ELR (cell line): ENCODE data around the gene GABPA.
"Not testable (repeated sequence)": the region's sequence is repeated elsewhere in the genome, so short reads cannot be mapped to it uniquely, and the experiment has no call there.

ENCODE experiments used
- DNase-seq: peaks from one replicate; pipeline ENCODE4 v3.0.0-alpha.2; 2015; ENCODE audit warnings: low read depth

GABPA gene

DNA sequence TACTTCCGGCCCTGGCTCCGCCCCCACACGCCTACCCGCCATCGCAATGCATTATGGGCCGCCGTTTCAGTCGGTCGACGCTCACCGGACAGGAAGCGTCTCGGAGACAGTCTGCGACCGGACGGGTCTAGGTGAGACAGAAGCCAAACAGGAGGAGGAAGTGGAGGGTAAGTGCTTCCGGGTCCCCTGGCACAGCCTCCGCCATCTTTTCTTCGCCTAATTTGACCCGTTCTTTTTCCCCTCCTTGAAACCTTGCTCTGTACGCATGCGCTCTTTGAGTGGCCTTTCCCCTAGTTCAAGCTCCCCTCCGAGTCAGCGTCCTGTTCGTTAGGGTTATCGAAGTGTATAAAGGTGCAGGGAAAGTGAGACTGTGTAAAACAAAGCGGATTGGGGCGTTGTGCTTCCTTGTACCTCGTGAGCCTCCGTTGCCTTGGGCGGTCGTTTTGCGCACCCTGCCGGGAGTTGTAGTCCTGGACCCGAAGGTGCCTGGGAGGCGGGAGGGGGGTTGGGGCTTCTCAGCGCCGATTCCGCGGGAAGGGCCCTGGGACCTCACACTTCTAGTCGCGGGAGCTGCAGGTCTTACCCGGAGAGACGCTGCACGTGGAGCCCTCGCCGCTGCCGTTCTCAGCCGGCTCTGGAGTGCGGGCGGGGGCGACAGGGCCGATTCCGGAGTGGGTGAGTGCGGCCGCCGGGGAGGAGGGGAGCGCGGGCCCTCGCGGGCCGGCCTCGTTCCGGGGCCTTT lies at the start of gene GABPA, which contains the start of gene ATP5PF:
Gene GABPA, plus strand, starts transcription at position 69 of the 742 bp plus-strand sequence. CDS start 6,627 bp downstream, outside the sequence.
Gene ATP5PF, minus strand, starts transcription at position 1 of the 742 bp plus-strand sequence. CDS start 5,110 bp downstream, outside the sequence.
- DNase-seq = peak; percentile 98

DNA sequence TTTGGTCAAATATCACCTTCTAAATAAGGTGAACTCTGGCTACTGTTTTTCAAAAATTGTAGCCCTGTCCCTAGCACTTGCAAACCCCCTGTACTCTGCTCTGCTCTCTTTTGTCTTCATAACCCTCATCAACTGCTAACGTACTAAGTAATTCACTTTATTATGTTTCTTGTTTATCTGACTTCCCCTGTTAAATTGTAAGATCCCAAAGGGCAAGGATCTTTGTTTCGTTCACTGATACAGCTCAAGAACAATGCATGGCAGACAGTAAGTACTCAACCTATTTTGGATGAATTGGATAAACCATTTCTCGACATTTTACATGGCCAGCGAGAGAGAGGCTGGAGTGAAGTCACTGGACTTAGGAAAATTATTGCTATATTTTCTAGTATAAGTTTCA lies 47.0 kb upstream of the GABPA start:
- DNase-seq = no peak

DNA sequence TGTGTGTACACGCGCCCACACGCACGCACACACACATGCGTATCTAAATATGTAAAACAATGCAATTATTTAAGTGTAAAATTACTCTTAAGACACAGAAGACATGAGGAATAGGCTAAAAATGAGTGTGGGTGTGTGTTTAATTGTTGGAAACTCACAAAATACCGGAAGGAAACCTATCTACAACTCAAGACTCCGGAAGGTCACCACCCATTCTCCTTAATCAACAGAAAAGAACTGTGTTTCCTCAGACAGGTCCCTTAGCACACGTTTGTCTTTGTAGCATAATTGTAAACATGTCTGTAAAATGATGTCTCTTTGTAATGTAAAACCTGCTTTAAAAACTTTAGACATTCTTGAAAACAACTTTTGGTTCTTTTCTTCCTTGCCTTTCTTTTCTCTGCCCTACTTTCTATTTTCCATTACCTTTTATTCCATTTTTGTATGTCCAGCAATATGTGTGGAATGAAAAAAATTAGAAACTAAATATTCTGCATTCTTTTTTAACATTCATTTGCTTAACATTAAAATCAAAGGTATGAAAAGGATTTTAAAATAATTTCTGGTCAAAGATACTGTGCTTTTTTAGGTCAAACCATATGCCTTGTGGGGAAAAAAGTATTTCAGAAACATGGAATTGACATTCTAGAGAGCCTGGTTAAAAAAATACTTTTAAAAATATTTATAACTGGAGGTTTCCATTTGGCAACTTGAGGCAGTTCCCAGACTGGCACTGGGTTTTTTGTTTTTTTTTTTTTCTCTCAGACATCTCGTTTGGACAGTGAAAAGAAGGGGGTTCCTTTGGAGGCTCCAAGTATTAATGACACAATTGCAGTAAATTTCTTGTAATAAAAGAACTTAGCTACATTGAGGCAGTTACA lies 46.3 kb upstream of the GABPA start:
- no peak for DNase-seq

DNA sequence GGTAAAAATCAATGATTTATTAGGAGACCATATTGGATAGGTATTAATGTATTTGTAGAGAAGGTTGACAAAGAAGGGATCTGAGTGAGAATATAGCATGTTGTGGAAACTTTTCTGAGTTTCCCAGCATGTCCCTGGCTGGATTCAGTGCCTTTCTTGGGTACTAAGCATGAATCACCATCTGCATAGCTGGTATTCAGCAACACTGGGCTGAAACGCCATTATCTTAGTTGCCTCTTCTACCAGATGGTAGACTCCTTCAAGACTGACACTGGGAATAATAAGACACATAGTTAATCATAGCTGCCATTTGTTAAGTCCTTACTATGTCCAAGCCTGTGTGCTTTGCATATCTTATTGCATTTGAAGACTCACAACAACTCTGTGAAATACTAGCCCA lies 45.5 kb upstream of the GABPA start:
- peak; percentile 5 for DNase-seq

DNA sequence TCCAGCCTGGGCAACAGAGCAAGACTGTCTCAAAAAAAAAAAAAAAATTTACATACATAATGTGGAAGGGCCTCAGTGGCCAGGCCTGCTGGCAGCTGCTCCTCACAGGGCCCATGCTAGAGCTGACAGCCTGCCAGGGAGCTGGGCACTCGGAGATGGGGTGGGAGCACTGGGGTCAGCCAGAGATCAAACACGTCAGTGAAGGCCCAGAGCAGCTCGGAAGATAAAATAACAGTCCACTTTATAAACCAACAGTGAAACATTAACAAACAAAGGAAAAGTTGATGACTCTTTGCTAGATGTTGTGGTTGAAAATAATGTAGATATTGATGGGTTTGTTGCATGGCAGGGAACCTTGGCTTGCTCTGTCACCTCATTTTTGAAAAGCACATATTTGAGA lies 42.8 kb upstream of the GABPA start:
- no peak for DNase-seq

DNA sequence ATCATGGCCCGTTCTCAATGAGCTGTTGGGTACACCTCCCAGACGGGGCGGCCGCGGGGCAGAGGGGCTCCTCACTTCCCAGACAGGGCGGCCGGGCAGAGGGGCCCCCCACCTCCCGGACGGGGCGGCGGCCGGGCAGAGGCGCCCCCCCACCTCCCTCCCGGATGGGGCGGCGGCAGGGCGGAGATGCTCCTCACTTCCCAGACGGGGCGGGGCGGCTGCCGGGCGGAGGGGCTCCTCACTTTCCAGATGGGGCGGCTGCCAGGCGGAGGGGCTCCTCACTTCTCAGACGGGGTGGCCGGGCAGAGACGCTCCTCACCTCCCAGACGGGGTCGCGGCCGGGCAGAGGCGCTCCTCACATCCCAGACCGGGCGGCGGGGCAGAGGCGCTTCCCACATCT lies 39.3 kb upstream of the GABPA start:
- DNase-seq = not testable (repeated sequence)

DNA sequence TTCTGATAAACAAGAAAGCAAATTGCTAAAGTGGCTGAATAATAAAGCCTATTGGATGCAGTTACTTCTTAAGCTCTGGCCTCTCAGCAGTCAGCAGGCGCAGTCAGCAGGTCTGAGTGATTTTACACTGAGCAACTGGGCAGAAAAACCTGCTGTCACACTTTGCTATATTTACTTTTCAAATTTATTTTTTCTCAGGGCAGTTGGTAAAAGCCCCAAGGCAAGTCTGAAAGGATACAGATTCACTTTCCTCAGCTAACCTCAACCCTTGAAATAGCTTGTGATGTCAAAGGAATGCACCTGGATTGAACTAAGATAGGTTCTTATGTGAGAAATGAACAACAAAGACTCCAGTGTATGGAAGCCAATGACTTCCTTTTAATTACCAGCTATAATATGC lies 34.0 kb upstream of the GABPA start:
- DNase-seq = peak; percentile 10

DNA sequence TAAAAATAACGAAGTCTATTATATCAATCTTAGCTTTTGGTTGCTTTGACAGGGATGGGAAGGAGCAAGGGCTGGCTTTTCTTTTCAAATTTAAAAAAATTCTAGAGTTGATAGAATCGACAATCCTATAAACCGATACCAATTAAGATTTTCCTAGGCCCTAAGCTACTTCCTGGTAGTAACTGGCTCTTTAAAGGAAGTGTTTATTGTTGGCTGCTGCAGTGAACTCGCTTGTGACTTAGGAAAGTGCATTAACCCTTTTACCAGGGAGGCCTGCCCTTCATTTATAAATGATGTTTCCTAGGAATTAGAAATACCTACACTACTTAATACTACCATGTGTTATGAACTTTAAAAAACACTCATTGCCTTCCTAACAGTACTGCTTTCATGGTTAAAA lies 33.2 kb upstream of the GABPA start:
- no peak for DNase-seq

DNA sequence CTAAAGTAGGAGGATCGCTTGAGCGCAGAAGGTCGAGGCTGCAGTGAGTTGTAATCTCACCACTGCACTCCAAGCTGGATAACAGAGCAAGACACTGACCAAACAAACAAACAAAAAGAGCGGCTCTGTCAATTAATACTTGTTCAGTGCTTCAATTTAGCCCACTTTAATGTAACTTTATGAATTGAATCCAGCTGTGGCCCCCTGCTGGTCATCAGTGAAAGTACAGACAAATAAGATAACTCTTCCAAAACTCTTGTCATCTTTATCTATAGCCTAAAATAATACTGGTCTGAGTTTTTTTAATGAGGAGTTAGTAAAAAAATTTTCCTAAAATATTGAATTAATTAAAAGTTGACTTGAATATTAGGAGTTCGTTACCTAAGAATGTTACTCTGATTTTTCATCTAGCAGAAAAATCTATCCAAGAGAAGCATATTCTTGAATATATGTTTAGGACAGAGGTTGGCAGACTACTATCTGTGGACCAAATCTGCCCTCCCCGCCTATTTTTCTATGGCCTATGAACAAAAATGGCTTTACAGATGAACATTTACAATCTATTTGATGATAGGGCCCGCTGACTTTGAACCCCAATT lies 26.2 kb upstream of the GABPA start:
- peak; percentile 59 for DNase-seq

DNA sequence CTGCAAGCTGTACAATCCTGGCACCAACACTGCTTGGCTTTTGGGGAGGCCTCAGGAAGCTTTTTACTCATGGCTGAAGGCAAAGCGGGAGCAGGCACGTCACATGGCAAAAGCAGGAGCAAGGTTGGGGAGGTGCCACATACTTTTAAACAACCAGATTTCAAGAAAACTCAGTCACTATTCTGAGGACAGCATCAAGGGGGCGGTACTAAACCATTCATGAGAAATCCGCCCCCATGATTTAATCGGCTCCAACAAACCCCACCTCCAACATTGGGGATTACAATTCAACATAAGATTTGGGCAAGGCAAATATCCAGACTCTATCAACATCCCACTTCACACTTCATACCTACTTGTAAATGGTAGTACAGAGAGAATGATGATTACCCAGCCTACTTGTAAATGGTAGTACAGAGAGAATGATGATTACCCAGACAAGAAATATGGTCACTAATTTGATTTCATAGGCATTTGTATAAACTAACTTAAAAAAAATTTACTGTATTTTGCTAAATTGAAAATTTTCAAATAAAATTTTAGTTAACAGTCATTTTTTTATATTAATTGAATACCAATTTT lies 25.0 kb upstream of the GABPA start:
- peak; percentile 8 for DNase-seq

DNA sequence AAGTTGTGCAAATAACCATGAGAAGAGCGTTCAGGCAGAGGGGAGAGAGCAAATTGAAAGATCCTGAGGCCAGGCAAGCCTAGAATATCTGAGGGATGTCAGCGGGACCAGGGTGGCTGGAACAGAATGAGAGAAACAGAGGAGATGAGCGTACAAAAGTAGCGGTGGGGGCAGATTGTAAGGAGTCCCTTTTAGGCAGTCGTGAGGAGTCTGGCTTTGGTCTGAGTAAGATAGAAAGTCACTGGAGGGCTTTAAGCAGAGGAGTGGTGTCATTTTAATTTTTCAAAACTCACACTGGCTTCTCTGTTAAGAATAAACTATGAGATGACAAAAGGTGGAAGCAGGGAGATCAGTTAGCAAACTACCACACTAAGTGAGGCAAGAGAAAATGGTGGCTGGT lies 24.2 kb upstream of the GABPA start:
- no peak for DNase-seq

DNA sequence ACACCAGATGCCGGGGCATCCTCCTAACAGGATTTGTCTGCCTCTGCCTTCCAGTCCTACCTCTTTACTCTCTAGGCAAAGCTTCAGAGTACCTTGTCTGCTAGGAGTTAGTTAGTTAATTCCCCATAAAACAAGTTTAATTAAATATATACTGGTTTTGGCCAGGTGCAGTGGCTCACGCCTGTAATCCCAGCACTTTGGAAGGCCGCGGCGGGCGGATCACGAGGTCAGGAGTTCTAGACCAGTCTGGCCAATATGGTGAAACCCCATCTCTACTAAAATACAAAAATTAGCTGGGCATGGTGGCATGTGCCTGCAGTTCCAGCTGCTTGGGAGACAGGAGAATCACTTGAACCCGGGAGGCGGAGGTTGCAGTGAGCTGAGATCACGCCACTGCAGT lies 20.7 kb upstream of the GABPA start:
- not testable (repeated sequence) for DNase-seq

DNA sequence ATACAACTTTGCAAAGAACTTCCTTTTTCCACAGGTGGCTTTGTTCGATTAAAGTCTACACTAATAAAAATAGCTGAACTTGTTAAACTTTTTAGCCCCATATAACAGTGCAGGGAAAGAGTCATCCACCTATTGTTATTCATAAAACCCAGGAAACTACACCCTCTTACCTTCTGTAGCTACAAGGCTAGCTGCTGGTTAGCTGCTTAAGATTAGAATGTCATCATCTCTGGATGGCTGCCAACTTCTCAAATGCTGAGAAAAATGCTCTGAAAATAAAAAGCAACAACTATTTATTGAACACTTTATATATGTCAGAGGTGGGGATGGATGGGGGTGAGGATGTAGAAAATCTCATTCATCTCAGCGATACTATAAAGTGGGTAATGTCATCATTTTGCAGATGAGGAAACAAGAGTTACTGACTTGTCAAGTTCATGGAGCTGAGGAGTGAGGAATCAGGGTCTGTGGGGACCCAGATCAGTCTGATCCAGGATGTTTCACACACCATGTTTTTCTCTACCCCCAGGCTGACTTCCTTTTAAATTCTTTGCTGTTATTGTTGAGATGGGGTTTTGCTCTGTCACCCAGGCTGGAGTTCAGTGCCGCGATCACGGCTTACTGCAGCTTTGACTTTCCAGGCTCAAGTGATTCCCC lies 17.2 kb upstream of the GABPA start:
- DNase-seq = peak; percentile 21

DNA sequence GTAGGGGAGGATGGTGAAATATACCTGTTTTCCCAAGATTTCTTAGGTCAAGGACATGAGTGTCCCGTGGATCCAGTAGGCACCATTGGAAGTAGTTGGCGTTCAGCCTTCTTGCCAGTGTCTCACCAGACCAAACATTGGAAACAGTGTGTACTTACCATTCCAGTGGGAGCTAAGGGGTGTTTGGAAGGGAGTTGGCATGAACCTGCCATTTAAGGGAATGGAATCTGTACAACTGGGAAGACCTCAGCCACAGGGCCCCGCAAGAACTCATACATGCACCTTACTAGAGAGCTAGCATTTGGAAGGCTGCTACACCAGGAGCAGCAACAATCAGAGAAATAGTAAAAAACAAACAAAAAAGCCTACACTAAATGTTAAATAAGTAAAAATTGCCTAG lies 12.8 kb upstream of the GABPA start:
- no peak for DNase-seq

DNA sequence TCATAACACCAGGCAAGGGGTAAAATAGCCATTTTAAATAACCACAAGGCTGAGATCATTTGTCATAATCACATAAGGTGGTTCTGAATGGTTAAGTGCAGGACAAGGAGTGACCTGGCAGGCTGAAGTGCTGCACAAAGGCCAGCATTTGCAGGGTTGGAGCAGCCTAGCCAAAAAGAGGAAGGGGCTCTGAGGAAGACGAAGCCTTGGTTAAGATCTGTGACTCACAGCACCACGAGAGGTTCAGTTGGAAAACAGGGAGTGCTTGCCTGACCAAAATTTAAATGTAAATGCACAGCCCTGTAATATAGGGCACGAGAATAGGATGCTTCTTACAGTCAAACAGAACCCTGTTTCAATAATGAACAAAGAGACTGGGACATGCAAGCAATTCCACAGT lies 12.1 kb upstream of the GABPA start:
- DNase-seq = no peak

DNA sequence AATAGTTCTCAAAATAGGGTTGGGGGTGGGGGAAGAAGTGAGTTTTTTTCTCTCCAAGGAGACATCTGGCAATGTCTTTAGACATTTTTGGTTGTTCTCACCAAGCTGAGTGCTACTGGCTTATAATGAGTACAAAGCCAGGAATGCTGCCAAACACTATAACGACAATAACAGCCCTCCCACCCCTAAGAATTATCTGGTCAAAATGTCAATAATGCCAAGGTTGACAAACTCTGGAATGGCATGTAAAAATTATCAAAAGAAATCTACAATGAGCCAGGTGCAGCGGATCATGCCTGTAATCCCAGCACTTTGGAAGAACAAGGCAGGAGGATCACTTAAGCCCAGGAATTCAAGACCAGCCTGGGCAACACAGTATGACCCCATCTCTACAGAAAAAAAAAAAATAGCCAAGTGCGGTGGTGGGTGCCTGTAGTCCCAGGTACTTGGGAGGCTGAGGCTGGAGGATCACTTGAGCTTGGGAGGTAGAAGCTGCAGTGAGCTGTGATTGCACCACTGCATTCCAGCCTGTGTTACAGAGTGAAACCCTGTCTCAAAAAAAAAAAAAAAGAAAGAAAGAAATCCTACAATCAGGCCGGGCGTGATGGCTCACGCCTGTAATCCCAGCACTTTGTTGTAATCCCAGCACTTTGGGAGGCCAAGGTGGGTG lies 2.5 kb upstream of the GABPA start:
- DNase-seq = no peak

DNA sequence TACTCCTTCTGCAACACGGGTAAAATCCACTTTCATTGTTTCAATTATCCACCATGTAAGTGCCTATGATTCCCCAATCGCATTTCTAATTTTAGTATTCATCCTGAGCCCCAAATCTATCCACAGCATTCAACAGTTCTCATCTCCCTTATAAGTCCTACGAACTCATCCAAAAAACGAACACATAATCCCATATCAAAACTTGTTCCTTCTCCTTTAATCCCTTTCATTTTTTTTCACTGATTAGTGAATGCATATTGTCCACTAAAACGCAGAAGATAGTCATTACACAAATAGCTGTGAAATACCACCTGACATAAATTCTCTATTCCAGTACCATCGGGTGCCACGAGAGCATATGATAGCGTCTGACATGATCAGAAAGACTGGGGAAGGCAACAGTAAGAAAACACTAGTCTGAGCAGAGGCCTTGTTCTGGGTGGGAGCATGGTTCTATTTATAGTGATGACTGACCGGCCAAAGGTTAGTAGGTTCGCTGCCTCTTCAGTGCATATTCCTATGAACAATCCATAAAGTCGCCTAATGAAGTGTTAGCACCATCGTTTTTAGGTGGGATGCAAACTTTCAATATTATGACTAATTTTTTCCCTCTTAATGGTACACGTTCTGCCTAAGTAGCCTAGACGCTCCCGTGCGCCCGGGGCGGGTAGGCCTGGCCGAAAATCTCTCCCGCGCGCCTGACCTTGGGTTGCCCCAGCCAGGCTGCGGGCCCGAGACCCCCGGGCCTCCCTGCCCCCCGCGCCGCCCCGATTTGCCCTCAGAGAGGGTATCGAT lies 716 bp upstream of the GABPA start:
- peak; percentile 47 for DNase-seq

DNA sequence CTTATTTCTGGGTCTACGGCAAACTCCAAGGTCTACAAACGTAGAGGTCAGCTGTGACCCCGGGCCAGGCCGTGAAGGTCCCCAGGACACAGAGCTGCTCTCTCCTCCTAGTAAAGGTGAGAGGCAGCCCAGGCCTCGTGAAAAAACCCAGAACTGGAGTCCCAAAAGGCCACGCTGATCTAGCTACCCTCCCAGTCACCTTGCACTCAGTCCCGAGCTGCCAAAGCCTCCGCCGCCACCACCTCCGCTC lies 193 bp upstream of the GABPA start:
- DNase-seq = no peak

DNA sequence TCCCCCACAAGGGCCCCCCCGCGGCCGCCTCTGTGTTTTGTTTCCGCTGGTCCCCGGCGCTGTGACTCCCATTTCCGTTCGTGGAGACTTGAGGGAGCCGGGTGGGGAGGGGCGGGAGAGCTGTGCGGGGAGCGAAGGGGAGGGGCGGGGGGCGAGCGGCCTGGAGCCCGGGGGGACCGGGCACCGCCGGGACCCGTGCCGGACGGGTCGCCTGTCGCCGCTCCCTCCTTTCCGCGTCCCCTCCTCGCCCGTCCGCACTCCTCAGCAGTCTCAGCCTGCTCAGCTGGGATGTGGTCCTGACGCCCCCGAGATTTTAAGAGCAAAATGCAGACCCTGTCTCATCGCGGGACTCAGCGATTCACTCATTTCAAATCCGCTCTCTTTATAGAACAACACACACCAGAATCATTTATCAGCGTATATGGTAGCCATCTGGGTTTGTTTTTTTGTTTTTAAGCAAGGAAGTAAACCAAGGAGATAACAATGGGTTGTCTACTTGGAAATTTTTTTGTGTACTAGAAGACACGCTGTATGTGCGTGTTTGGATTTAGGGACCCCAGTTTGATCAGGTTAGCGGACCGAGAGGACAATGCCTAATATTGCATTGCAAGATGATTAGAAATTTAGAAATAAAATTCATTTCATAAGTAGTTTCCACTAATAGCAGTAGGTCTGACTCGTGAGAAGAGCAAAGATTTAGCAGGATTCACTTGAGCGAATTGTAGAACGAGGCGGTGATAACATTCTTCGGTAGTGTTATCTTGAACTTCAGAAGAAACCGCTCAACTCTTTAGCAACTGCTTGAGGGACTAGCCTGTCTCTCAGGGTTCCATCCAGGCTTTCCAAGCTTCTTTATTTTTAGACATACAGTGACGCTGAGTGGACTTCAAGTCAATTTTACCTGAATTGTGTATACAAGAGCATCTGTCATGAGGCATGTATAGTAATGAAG lies 1.1 kb downstream of the GABPA start:
- peak; percentile 88 for DNase-seq

DNA sequence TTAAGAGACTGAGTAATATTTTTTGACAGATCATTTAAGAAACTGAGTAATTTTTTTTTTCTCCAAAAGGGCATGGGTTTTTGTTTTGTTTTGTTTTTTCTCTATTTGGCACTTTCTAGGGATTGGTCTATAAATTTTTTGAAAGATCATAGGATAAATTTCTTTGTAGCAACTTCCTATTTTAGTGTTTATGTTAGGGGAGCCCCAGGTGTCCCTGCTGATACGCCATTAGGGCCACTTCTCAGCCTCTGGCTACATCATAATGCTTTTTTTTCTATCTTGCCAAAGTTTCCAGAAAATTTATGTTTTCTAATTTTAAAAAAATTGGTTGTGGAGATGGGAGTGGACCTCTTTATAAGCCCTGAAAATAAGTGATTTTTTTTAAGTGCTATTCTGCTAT lies 2.6 kb downstream of the GABPA start:
- DNase-seq = no peak
